Measurements from ENCODE around the gene ZBTB7C. TPM values are rescaled to one million over a fixed set of nuclear protein-coding genes. Genes with fewer than 3 reads are reported as not detected.

The ZBTB7C gene
- total RNA-seq, 6 experiments from 2014 or later = not detected

GRCh38 chr18:48059455-48060010 lies 349.6 kb downstream of the ZBTB7C start:
- H3K9me3 Mint-ChIP-seq = no peaks in the 10 kb centered on the region
- TF ChIP-seq CTCF (IDR thresholded peaks at IDR 0.05) = no peak
- no peak overlapping the region for H3K27ac Mint-ChIP-seq
- H3K27me3 Mint-ChIP-seq (ENCODE audit: insufficient read depth) = peaks cover 34% of the 10 kb centered on the region
- no peak overlapping the region for H3K4me3 Mint-ChIP-seq
- DNase-seq = no peak
- H3K36me3 Mint-ChIP-seq (ENCODE audit: low read depth) = no peaks in the 10 kb centered on the region
- H3K4me1 Mint-ChIP-seq (ENCODE audit: low read depth) = no peaks in the 10 kb centered on the region

GRCh38 chr18:48058486-48058885 lies 350.7 kb downstream of the ZBTB7C start:
- TF ChIP-seq CTCF (IDR thresholded peaks at IDR 0.05) = no peak
- no peak for DNase-seq
- no peaks in the 10 kb centered on the region for H3K9me3 Mint-ChIP-seq
- H3K36me3 Mint-ChIP-seq (ENCODE audit: low read depth) = no peaks in the 10 kb centered on the region
- peaks cover 40% of the 10 kb centered on the region for H3K27me3 Mint-ChIP-seq (ENCODE audit: insufficient read depth)
- H3K4me3 Mint-ChIP-seq = no peak overlapping the region
- H3K27ac Mint-ChIP-seq = no peak overlapping the region
- H3K4me1 Mint-ChIP-seq (ENCODE audit: low read depth) = no peaks in the 10 kb centered on the region

- H3K9me3 Mint-ChIP-seq = no peaks in the 10 kb centered on the region
These were observed 352.2 kb downstream of the ZBTB7C start for GRCh38 chr18:48057018-48057417.

GRCh38 chr18:48055351-48055750 lies 353.8 kb downstream of the ZBTB7C start:
- peaks cover 51% of the 10 kb centered on the region for H3K27me3 Mint-ChIP-seq (ENCODE audit: insufficient read depth)
- DNase-seq = no peak
- no peaks in the 10 kb centered on the region for H3K4me1 Mint-ChIP-seq (ENCODE audit: low read depth)
- no peak overlapping the region for H3K4me3 Mint-ChIP-seq
- no peak overlapping the region for H3K27ac Mint-ChIP-seq
- H3K9me3 Mint-ChIP-seq = no peaks in the 10 kb centered on the region
- no peaks in the 10 kb centered on the region for H3K36me3 Mint-ChIP-seq (ENCODE audit: low read depth)
- TF ChIP-seq CTCF (IDR thresholded peaks at IDR 0.05) = no peak

More at GRCh38 chr18:48057018-48057417, 352.2 kb downstream of the ZBTB7C start:
- no peak for DNase-seq
- TF ChIP-seq CTCF (IDR thresholded peaks at IDR 0.05) = no peak
- no peaks in the 10 kb centered on the region for H3K4me1 Mint-ChIP-seq (ENCODE audit: low read depth)
- H3K27ac Mint-ChIP-seq = no peak overlapping the region
- no peak overlapping the region for H3K4me3 Mint-ChIP-seq
- H3K27me3 Mint-ChIP-seq (ENCODE audit: insufficient read depth) = peaks cover 46% of the 10 kb centered on the region
- H3K36me3 Mint-ChIP-seq (ENCODE audit: low read depth) = no peaks in the 10 kb centered on the region

- no peak for DNase-seq
- TF ChIP-seq CTCF (IDR thresholded peaks at IDR 0.05) = no peak
- H3K36me3 Mint-ChIP-seq (ENCODE audit: low read depth) = no peaks in the 10 kb centered on the region
- no peak overlapping the region for H3K27ac Mint-ChIP-seq
- no peaks in the 10 kb centered on the region for H3K4me1 Mint-ChIP-seq (ENCODE audit: low read depth)
- no peak overlapping the region for H3K4me3 Mint-ChIP-seq
- no peaks in the 10 kb centered on the region for H3K9me3 Mint-ChIP-seq
- H3K27me3 Mint-ChIP-seq (ENCODE audit: insufficient read depth) = peaks cover 45% of the 10 kb centered on the region
These were observed 355.0 kb downstream of the ZBTB7C start for GRCh38 chr18:48053881-48054816.

All from HFFc6 (cell line).